WTC11 (cell line): ENCODE measurements around the gene P2RX2. TPM values are rescaled to one million over a fixed set of nuclear protein-coding genes. Genes with fewer than 3 reads are reported as not detected.

Experiments used
- ATAC-seq: fragments of 200-7000 bp; cut with Tn5 transposase; 2 replicates; pipeline ENCODE4 v1.10.0; 2021; ENCODE audit warnings: mild to moderate bottlenecking, moderate library complexity
- CTCF ChIA-PET: fragments of 300-600 bp; sonication (Branson Sonifier 250); formaldehyde crosslinking; loops from one replicate; lab custom pipeline; 2021; ENCODE audit warnings: antibody characterized with exemption; lab: Charles Lee
- POLR2A ChIA-PET: fragments of 350-600 bp; sonication (Branson Sonifier 250); formaldehyde crosslinking; loops from one replicate; lab custom pipeline; 2021; ENCODE audit warnings: antibody characterized with exemption; lab: Charles Lee
- DNase-seq: peaks from one replicate; pipeline ENCODE4 v3.0.0; 2021; ENCODE audit warnings: low spot score
- H3K27ac Mint-ChIP-seq: 2 replicates; pipeline ENCODE4 v1.8.0; 2021; ENCODE audit warnings: mixed read lengths
- H3K27me3 Mint-ChIP-seq: 2 replicates; pipeline ENCODE4 v1.8.0; 2021; ENCODE audit warnings: low read depth, mild to moderate bottlenecking, moderate library complexity, mixed read lengths
- H3K36me3 Mint-ChIP-seq: 2 replicates; pipeline ENCODE4 v1.8.0; 2021; ENCODE audit warnings: mixed read lengths
- H3K4me1 Mint-ChIP-seq: 2 replicates; pipeline ENCODE4 v1.8.0; 2022; ENCODE audit warnings: mixed read lengths
- H3K4me3 Mint-ChIP-seq: 2 replicates; pipeline ENCODE4 v1.8.0; 2021; ENCODE audit warnings: mild to moderate bottlenecking, moderate library complexity, mixed read lengths
- H3K9me3 Mint-ChIP-seq: 2 replicates; pipeline ENCODE4 v1.8.0; 2021; ENCODE audit warnings: mixed read lengths
- ARID4B ChIP-seq: sonication (generic); formaldehyde crosslinking; IDR thresholded peaks from 2 replicates; pipeline ENCODE4 v1.8.0; 2023; ENCODE audit warnings: missing genetic modification reagents, mild to moderate bottlenecking, borderline replicate concordance
- ATF1 ChIP-seq: sonication (generic); formaldehyde crosslinking; IDR thresholded peaks from 2 replicates; pipeline ENCODE4 v1.8.1; 2023; ENCODE audit warnings: mild to moderate bottlenecking, moderate library complexity, missing genetic modification reagents
- ATF2 ChIP-seq: sonication (generic); formaldehyde crosslinking; IDR thresholded peaks from 2 replicates; pipeline ENCODE4 v1.8.1; 2022; ENCODE audit warnings: low read depth, missing genetic modification reagents, borderline replicate concordance
- CREB1 ChIP-seq: sonication (generic); formaldehyde crosslinking; IDR thresholded peaks from 2 replicates; pipeline ENCODE4 v1.8.0; 2023; ENCODE audit warnings: mild to moderate bottlenecking, missing genetic modification reagents
- ESRRA ChIP-seq: sonication (generic); formaldehyde crosslinking; IDR thresholded peaks from 2 replicates; pipeline ENCODE4 v1.8.1; 2022; ENCODE audit warnings: mild to moderate bottlenecking, missing genetic modification reagents, borderline replicate concordance
- ETV6 ChIP-seq: sonication (generic); formaldehyde crosslinking; IDR thresholded peaks from 2 replicates; pipeline ENCODE4 v1.8.1; 2022; ENCODE audit warnings: mild to moderate bottlenecking, missing genetic modification reagents
- GTF2I ChIP-seq: fragments of 250-450 bp; sonication (Bioruptor Pico); conservative IDR thresholded peaks from 2 replicates; pipeline ENCODE4 v1.4.0; 2021; ENCODE audit warnings: mild to moderate bottlenecking
- MAX ChIP-seq: sonication (generic); formaldehyde crosslinking; IDR thresholded peaks from 2 replicates; pipeline ENCODE4 v1.8.0; 2022; ENCODE audit warnings: mild to moderate bottlenecking, missing genetic modification reagents
- MLX ChIP-seq: sonication (generic); formaldehyde crosslinking; IDR thresholded peaks from 2 replicates; pipeline ENCODE4 v1.8.1; 2023; ENCODE audit warnings: mild to moderate bottlenecking, missing genetic modification reagents, moderate library complexity
- MYBL2 ChIP-seq: sonication (generic); formaldehyde crosslinking; IDR thresholded peaks from 2 replicates; pipeline ENCODE4 v1.8.1; 2023; ENCODE audit warnings: mild to moderate bottlenecking, moderate library complexity, missing genetic modification reagents
- RELA ChIP-seq: sonication (generic); formaldehyde crosslinking; IDR thresholded peaks from 2 replicates; pipeline ENCODE4 v1.8.1; 2022; ENCODE audit warnings: missing genetic modification reagents, mild to moderate bottlenecking, borderline replicate concordance
- SMAD4 ChIP-seq: sonication (generic); formaldehyde crosslinking; IDR thresholded peaks from 2 replicates; pipeline ENCODE4 v1.8.0; 2022; ENCODE audit warnings: mild to moderate bottlenecking, missing genetic modification reagents
- TEAD4 ChIP-seq: sonication (generic); formaldehyde crosslinking; IDR thresholded peaks from 2 replicates; pipeline ENCODE4 v1.8.0; 2022; ENCODE audit warnings: mild to moderate bottlenecking, missing genetic modification reagents
- ZMAT4 ChIP-seq: fragments of 250-450 bp; sonication (Bioruptor Pico); IDR thresholded peaks from 2 replicates; pipeline ENCODE4 v1.9.0; 2021; ENCODE audit warnings: mild to moderate bottlenecking
- ZNF138 ChIP-seq: sonication (generic); formaldehyde crosslinking; conservative IDR thresholded peaks from 2 replicates; pipeline ENCODE4 v1.8.1; 2022; ENCODE audit warnings: mild to moderate bottlenecking, moderate library complexity, missing genetic modification reagents
- ZNF219 ChIP-seq: sonication (generic); formaldehyde crosslinking; IDR thresholded peaks from 2 replicates; pipeline ENCODE4 v1.8.0; 2023; ENCODE audit warnings: missing genetic modification reagents, mild to moderate bottlenecking, borderline replicate concordance
- ZNF423 ChIP-seq: fragments of 250-450 bp; sonication (Bioruptor Pico); IDR thresholded peaks from 2 replicates; pipeline ENCODE4 v2.1.2; 2022; ENCODE audit warnings: mild to moderate bottlenecking, moderate library complexity
- ZNF532 ChIP-seq: fragments of 250-450 bp; sonication (Bioruptor Pico); IDR thresholded peaks from 2 replicates; pipeline ENCODE4 v1.9.0; 2021; ENCODE audit warnings: mild to moderate bottlenecking, borderline replicate concordance
- ZSCAN18 ChIP-seq: fragments of 250-450 bp; sonication (Bioruptor Pico); IDR thresholded peaks from 2 replicates; pipeline ENCODE4 v2.1.2; 2022; ENCODE audit warnings: mild to moderate bottlenecking, moderate library complexity
- total RNA-seq: library from RNA; stranded (reverse); gene quantifications from 3 replicates; pipeline ENCODE4 v1.2.3, GENCODE V29; 2021

Gene P2RX2
- total RNA-seq, 1 experiment from 2014 or later: 2.1 TPM

- Mint-ChIP-seq H3K27me3 (no peaks in the 10 kb centered on the region), H3K9me3 (no peaks in the 10 kb centered on the region), H3K36me3 (peaks cover 58% of the 10 kb centered on the region), H3K27ac (no peak overlapping the region), H3K4me3 (no peak overlapping the region), H3K4me1 (no peaks in the 10 kb centered on the region)
- no peak for TF ChIP-seq ZNF219
- TF ChIP-seq ESRRA (CRISPR knock-in tag): no peak
- DNase-seq (no peak), ATAC-seq (no peak)
- ChIA-PET POLR2A (no interaction called here), CTCF (no interaction called here)
These were observed 23.5 kb downstream of the P2RX2 start for GRCh38 chr12:132641811-132642650.

GRCh38 chr12:132642846-132643835 lies 24.6 kb downstream of the P2RX2 start:
- ATAC-seq (no peak), DNase-seq (no peak)
- no peak overlapping the region for H3K27ac Mint-ChIP-seq
- no peaks in the 10 kb centered on the region for H3K27me3 Mint-ChIP-seq
- H3K36me3 Mint-ChIP-seq: peaks cover 57% of the 10 kb centered on the region
- H3K4me1 Mint-ChIP-seq: no peaks in the 10 kb centered on the region
- H3K9me3 Mint-ChIP-seq: no peaks in the 10 kb centered on the region
- ChIA-PET CTCF (no interaction called here), POLR2A (interaction anchor here (0.6 kb wide), 1 partner anchor 14 kb away, joined by 3 read pairs; no protein-coding TSS in a partner anchor)
- no peak overlapping the region for H3K4me3 Mint-ChIP-seq
- TF ChIP-seq ATF2 (no peak), MLX (CRISPR knock-in tag) (no peak), SMAD4 (CRISPR knock-in tag) (no peak), RELA (no peak), MAX (CRISPR knock-in tag) (no peak), ZSCAN18 (CRISPR knock-in tag) (no peak), GTF2I (CRISPR knock-in tag) (no peak), ETV6 (CRISPR knock-in tag) (no peak), ZNF423 (CRISPR knock-in tag) (no peak), MYBL2 (CRISPR knock-in tag) (no peak), CREB1 (CRISPR knock-in tag) (no peak), ZNF532 (CRISPR knock-in tag) (no peak), ZNF138 (CRISPR knock-in tag) (no peak), ZMAT4 (CRISPR knock-in tag) (no peak), ATF1 (CRISPR knock-in tag) (no peak), ARID4B (no peak), TEAD4 (CRISPR knock-in tag) (no peak)
